Trophoblast cell (in vitro differentiated cells and primary cell): ENCODE measurements around the gene SPINK4.
A peak's percentile ranks its signal among the peaks of the same experiment; 100 is the strongest.

Source experiments
- DNase-seq, 2 donors: peaks; one replicate each; pipeline ENCODE4 v3.0.0-alpha.2; 2016
- H2AFZ ChIP-seq: 2 replicates; pipeline ENCODE4 v1.6.1; 2013; ENCODE audit warnings: low read length, moderate library complexity, mild to moderate bottlenecking; ENCODE audit not compliant: insufficient read depth, poor library complexity
- H2AK5ac ChIP-seq: 2 replicates; pipeline ENCODE4 v1.6.1; 2013; ENCODE audit warnings: mild to moderate bottlenecking, low read length
- H2BK120ac ChIP-seq: 2 replicates; pipeline ENCODE4 v1.6.1; 2013; ENCODE audit warnings: low read length, mild to moderate bottlenecking, moderate library complexity; ENCODE audit not compliant: insufficient read depth, poor library complexity
- H2BK12ac ChIP-seq: 2 replicates; pipeline ENCODE4 v1.6.1; 2013; ENCODE audit warnings: mild to moderate bottlenecking, low read length, moderate library complexity
- H2BK5ac ChIP-seq: 2 replicates; pipeline ENCODE4 v1.6.1; 2013; ENCODE audit warnings: low read length, low read depth, moderate library complexity, mild to moderate bottlenecking; ENCODE audit not compliant: poor library complexity
- H3K14ac ChIP-seq: 2 replicates; pipeline ENCODE4 v1.6.1; 2013; ENCODE audit warnings: mild to moderate bottlenecking, low read length
- H3K18ac ChIP-seq: 2 replicates; pipeline ENCODE4 v1.6.1; 2013; ENCODE audit warnings: mild to moderate bottlenecking, low read length
- H3K23ac ChIP-seq: 2 replicates; pipeline ENCODE4 v1.6.1; 2013; ENCODE audit warnings: low read length
- H3K27ac ChIP-seq: 2 replicates; pipeline ENCODE4 v1.5.1; 2013; ENCODE audit warnings: low read depth, mild to moderate bottlenecking, inconsistent platforms, low read length, moderate library complexity
- H3K27me3 ChIP-seq: 2 replicates; pipeline ENCODE4 v1.6.1; 2013; ENCODE audit warnings: inconsistent platforms, mild to moderate bottlenecking, low read length, moderate library complexity; ENCODE audit not compliant: insufficient read depth
- H3K36me3 ChIP-seq, 2 experiments: 1 replicate in 1 of 2; 2 replicates in 1 of 2; pipeline ENCODE4 v1.6.1; 2013; ENCODE audit warnings: low read length in 2 of 2, mild to moderate bottlenecking in 2 of 2, moderate library complexity in 1 of 2; ENCODE audit not compliant: insufficient read depth in 2 of 2, control insufficient read depth in 1 of 2
- H3K4ac ChIP-seq: 2 replicates; pipeline ENCODE4 v1.6.1; 2013; ENCODE audit warnings: low read depth, mild to moderate bottlenecking, low read length, moderate library complexity
- H3K4me1 ChIP-seq, 2 experiments: 1 replicate in 1 of 2; 2 replicates in 1 of 2; pipeline ENCODE4 v1.6.1; 2013; ENCODE audit warnings: low read length in 2 of 2, mild to moderate bottlenecking in 2 of 2, moderate library complexity in 1 of 2; ENCODE audit not compliant: insufficient read depth in 2 of 2, control insufficient read depth in 1 of 2
- H3K4me2 ChIP-seq: 2 replicates; pipeline ENCODE4 v1.6.1; 2013; ENCODE audit warnings: inconsistent platforms, mild to moderate bottlenecking, low read length, moderate library complexity
- H3K4me3 ChIP-seq: 2 replicates; pipeline ENCODE4 v1.5.1; 2013; ENCODE audit warnings: mild to moderate bottlenecking, low read depth, low read length, inconsistent platforms
- H3K79me1 ChIP-seq: one replicate; pipeline ENCODE4 v1.6.1; 2013; ENCODE audit warnings: low read length
- H3K79me2 ChIP-seq: 2 replicates; pipeline ENCODE4 v1.6.1; 2013; ENCODE audit warnings: low read length, mild to moderate bottlenecking; ENCODE audit not compliant: control insufficient read depth, insufficient read depth, poor library complexity
- H3K9ac ChIP-seq: 2 replicates; pipeline ENCODE4 v1.6.1; 2013; ENCODE audit warnings: mild to moderate bottlenecking, low read length
- H3K9me3 ChIP-seq: 2 replicates; pipeline ENCODE4 v1.6.1; 2013; ENCODE audit warnings: low read depth, mild to moderate bottlenecking, control low read depth, inconsistent platforms, low read length; ENCODE audit not compliant: insufficient read depth
- H4K12ac ChIP-seq: 2 replicates; pipeline ENCODE4 v1.6.1; 2013; ENCODE audit warnings: low read depth, mild to moderate bottlenecking, low read length, moderate library complexity
- H4K8ac ChIP-seq: 2 replicates; pipeline ENCODE4 v1.6.1; 2013; ENCODE audit warnings: low read depth, mild to moderate bottlenecking, low read length, moderate library complexity
- H4K91ac ChIP-seq: one replicate; pipeline ENCODE4 v1.6.1; 2013; ENCODE audit warnings: low read depth, mild to moderate bottlenecking, low read length, moderate library complexity
- WGBS: extraction: QIAGEN DNeasy Blood & Tissue Kit; methylation state at CpG from one replicate; pipeline ENCODE4 v1.1.7; 2013; ENCODE audit warnings: missing lambda C conversion rate; ENCODE audit not compliant: insufficient read length, insufficient coverage; ENCODE audit errors: extremely low coverage; 5-methylcytosine and 5-hydroxymethylcytosine counted together

SPINK4 gene

DNA sequence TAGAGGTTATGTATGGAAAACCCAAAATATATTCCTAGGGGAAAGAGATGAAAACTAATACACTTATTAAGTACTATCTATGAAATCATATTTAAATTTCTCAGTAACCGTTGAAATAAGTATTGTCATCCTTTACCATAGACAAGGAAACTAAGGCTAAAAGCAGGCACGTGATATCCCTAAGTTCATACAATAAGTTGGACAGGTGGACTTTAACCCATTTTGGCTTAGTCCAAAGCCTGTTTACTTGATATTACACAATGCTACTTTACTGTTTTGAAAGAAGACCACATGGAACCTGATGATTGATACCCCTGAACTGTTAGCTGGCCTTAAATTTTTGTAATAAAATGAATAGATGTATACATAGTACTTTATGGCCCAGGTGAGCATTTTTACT, 53.8 kb downstream of the SPINK4 start:
- Histone ChIP-seq H4K8ac (no peak overlapping the region), H3K27ac (no peak overlapping the region), H3K14ac (no peak overlapping the region), H3K79me2 (peaks cover 10% of the 10 kb centered on the region), H2AFZ (no peak overlapping the region), H3K4me3 (no peak overlapping the region), H3K23ac (no peak overlapping the region), H2BK120ac (no peak overlapping the region), H3K4ac (no peak overlapping the region), H3K9ac (no peak overlapping the region), H3K18ac (no peak overlapping the region), H3K27me3 (no peaks in the 10 kb centered on the region), H4K91ac (no peak overlapping the region), H4K12ac (no peak overlapping the region), H2AK5ac (no peak overlapping the region), H3K9me3 (no peaks in the 10 kb centered on the region), H2BK5ac (no peak overlapping the region), H3K4me2 (no peak overlapping the region), H3K36me3 (peaks cover 16 to 29% of the 10 kb centered on the region in 2 experiments), H3K79me1 (peaks cover 10% of the 10 kb centered on the region), H2BK12ac (no peak overlapping the region), H3K4me1 (peaks cover 3% of the 10 kb centered on the region in 2 experiments)
- no CpG with 5 or more reads among the region's 2 CpGs for WGBS
- no peak for DNase-seq

- no peak overlapping the region for H4K12ac ChIP-seq
- no peak for DNase-seq
- H2BK5ac ChIP-seq, result no peak overlapping the region
- H3K27me3 ChIP-seq, result no peaks in the 10 kb centered on the region
- H3K9ac ChIP-seq, result no peak overlapping the region
- WGBS, result no CpG with 5 or more reads among the region's 12 CpGs
- H3K4me2 ChIP-seq, result no peak overlapping the region
- no peak overlapping the region for H3K23ac ChIP-seq
- H3K4me3 ChIP-seq, result no peak overlapping the region
- H3K4me1 ChIP-seq, result peaks cover 0 to 3% of the 10 kb centered on the region in 2 experiments
- H2BK120ac ChIP-seq, result no peak overlapping the region
- no peak overlapping the region for H3K27ac ChIP-seq
- H2BK12ac ChIP-seq, result no peak overlapping the region
- peaks cover 18 to 32% of the 10 kb centered on the region in 2 experiments for H3K36me3 ChIP-seq
- H3K14ac ChIP-seq, result no peak overlapping the region
- H2AFZ ChIP-seq, result no peak overlapping the region
- peaks cover 8% of the 10 kb centered on the region for H3K79me1 ChIP-seq
- H3K4ac ChIP-seq, result no peak overlapping the region
- no peak overlapping the region for H3K18ac ChIP-seq
- no peak overlapping the region for H4K91ac ChIP-seq
- peaks cover 9% of the 10 kb centered on the region for H3K79me2 ChIP-seq
- H2AK5ac ChIP-seq, result no peak overlapping the region
- H4K8ac ChIP-seq, result no peak overlapping the region
- no peaks in the 10 kb centered on the region for H3K9me3 ChIP-seq
Observed at GRCh38 chr9:33294670-33295432, 54.9 kb downstream of the SPINK4 start.

- Histone ChIP-seq H3K27me3 (no peaks in the 10 kb centered on the region), H2AFZ (no peak overlapping the region), H3K4me2 (no peak overlapping the region), H3K27ac (no peak overlapping the region), H3K79me1 (peaks cover 3% of the 10 kb centered on the region), H3K9ac (no peak overlapping the region), H4K8ac (no peak overlapping the region), H2BK120ac (no peak overlapping the region), H3K23ac (no peak overlapping the region), H3K14ac (no peak overlapping the region), H3K4me3 (no peak overlapping the region), H3K18ac (no peak overlapping the region), H4K91ac (no peak overlapping the region), H3K4me1 (peaks cover 0 to 3% of the 10 kb centered on the region in 2 experiments), H3K36me3 (peaks cover 20 to 37% of the 10 kb centered on the region in 2 experiments), H3K79me2 (peaks cover 5% of the 10 kb centered on the region), H3K9me3 (no peaks in the 10 kb centered on the region), H2BK12ac (no peak overlapping the region), H2AK5ac (no peak overlapping the region), H3K4ac (no peak overlapping the region), H4K12ac (no peak overlapping the region), H2BK5ac (no peak overlapping the region)
- no peak for DNase-seq
- no CpG with 5 or more reads among the region's 2 CpGs for WGBS
Observed at GRCh38 chr9:33295571-33295970, 55.6 kb downstream of the SPINK4 start.

GRCh38 chr9:33297432-33297831, 57.5 kb downstream of the SPINK4 start:
- no peaks in the 10 kb centered on the region for H3K4me1 ChIP-seq

More at GRCh38 chr9:33297432-33297831, 57.5 kb downstream of the SPINK4 start:
- no peak overlapping the region for H4K12ac ChIP-seq
- H3K23ac ChIP-seq, result no peak overlapping the region
- no peak overlapping the region for H3K9ac ChIP-seq
- H3K79me2 ChIP-seq, result no peaks in the 10 kb centered on the region
- peaks cover 23 to 44% of the 10 kb centered on the region in 2 experiments for H3K36me3 ChIP-seq
- H4K91ac ChIP-seq, result no peak overlapping the region
- H2BK120ac ChIP-seq, result no peak overlapping the region
- no peak overlapping the region for H3K4me3 ChIP-seq
- peak overlapping the region; percentile 14 for H3K4ac ChIP-seq
- H3K27me3 ChIP-seq, result no peaks in the 10 kb centered on the region
- no CpG with 5 or more reads among the region's 1 CpG for WGBS
- H3K27ac ChIP-seq, result no peak overlapping the region
- H2BK5ac ChIP-seq, result no peak overlapping the region
- no peak overlapping the region for H3K4me2 ChIP-seq
- H2AK5ac ChIP-seq, result no peak overlapping the region
- H3K9me3 ChIP-seq, result no peaks in the 10 kb centered on the region
- no peak overlapping the region for H2AFZ ChIP-seq
- DNase-seq, result peak in 1 of 2 donors; percentile 11
- no peak overlapping the region for H3K18ac ChIP-seq
- H2BK12ac ChIP-seq, result no peak overlapping the region
- no peaks in the 10 kb centered on the region for H3K79me1 ChIP-seq
- no peak overlapping the region for H3K14ac ChIP-seq
- H4K8ac ChIP-seq, result no peak overlapping the region
